HL-60/S4 treated with phorbol 12-myristate 13-acetate at 8.2 ng/mL for 4 days and 3 days (cell line): ENCODE data around the gene DNAH7.

Source experiments
- in situ Hi-C: fragments of 300-500 bp; cut with MboI; formaldehyde crosslinking; loops from 2 replicates; pipeline ENCODE4 v1.15.0; 2022; ENCODE audit warnings: low sequenced_read_pairs

The DNAH7 gene

DNA sequence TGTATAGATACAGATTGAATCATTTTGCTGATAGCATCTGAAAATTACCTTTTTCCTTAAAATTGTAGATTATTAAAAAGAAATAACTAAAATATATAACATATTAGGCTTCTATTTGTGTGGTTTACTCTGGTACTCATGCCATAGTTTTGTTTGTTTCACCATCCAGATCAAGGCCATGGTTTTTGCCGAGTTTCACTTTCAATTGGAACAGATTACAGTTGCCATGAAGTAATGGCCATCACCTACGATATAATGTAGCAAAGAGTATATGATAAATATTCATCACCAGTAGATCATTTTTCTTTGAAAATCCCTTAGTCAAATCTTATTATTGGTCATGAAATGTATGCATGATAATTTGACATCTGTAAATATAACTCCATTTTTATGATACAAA lies 11.9 kb upstream of the DNAH7 start:
- in situ Hi-C loops = no loop called here

DNA sequence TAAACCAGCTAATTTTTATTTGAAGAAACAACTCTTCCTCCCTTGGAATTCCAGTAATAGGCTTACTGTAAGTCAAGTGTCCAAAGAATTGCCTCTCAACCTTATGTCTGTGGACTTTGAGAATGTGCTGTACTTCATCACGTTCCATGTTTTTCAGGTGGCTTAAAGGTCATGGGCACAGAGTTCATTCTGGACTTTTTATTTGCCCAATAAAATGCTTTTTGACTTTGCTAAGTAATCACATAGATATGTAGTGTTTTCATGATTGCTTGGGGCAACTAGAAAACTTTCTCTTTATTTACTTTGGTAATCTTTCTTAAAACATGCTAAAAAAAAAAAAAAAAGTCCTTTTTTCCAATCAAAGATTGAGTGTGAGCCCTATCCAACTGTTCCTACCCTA lies 10.4 kb upstream of the DNAH7 start:
- in situ Hi-C loops = no loop called here

DNA sequence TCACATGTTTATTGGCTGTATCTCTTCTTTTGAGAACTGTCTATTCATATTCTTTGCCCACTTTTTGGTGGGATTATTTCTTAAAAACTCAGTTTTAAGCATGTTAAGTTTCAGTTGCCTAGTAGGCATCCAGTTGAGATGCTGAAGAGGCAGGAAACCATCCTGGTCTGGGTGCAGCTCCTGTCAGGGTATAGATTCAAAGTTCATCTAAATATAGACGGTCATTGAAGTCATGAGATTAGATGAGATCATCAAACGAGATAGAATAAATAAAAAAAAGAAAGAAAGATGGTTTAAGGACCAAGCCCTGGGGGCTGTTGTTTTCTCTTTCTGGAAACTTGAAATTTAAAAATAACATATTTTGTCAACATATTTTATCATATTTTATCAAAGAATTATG lies 9.2 kb upstream of the DNAH7 start:
- in situ Hi-C loops = no loop called here

DNA sequence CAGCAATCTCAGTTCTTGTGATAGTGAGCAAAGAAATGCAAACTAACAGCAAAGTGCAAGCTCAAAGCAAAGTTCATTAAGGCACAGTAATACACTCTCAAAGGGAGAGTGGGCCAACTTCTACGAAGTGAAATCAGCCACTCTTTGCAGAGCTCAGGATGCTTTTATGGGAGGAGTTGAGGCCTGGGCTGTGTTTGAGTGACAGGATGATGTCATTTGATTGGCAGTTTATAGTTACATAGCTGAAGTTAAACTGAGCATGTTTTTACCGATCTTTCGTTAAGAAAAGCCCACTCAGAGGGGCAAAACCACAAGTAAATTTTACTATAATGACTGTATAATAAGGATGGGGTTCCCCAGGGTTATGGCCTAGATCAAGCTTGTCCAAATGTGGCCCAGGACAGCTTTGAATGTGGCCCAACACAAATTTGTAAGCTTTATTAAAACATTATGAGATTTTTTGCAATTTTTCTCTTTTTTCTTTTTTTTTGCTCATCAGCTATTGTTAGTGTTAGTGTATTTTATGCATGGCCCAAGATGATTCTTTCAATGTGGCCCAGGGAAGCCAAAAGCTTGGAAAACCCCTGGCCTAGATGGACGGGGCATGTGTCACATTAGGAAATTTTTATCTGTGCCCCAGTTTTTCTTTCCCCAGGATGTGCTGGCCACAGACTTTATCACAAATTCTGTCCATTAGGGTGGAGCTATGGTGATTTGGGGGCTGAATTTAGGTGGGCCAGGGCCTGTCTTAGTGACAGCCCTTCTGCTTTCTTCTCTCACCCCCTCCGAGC lies 8.3 kb upstream of the DNAH7 start:
- in situ Hi-C loops = no loop called here

DNA sequence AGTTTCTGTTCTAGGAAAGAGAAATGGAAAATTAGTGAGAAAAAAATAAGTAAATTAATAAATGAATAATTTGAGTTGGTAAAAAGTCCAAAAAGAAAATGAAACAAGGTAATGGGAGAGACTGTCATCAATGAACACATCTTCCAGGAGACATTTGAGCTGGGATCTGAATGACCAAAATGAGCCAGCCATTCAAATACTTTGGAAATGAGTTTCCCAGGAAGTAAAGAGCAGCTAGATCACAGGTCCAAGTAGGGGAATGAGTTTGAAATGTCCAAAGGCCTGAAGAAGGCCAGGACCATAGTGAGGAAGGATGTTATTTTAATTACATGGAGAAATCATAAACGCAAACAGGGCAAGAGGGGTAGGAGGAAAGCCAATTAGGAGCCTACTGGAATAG lies 6.6 kb upstream of the DNAH7 start:
- in situ Hi-C loops = no loop called here

DNA sequence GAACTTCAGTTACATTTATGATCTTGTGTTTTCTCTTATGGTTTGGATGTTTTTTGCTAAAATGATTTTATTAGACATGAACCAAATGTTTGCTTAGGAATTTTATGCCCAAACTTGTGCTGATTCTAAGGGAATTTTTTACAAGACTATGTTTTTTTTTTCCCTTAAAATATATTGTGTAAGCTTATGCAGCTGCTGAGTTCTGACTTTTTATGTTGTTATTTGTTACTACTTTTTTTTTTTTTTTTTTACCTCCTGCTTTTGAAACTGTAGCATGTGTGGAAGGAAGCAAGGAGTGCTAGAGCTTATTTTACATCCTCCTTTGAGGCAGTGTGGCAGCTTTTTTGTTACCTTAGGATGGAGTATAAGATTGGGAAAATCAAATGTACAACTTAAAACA lies 6.0 kb upstream of the DNAH7 start:
- in situ Hi-C loops = no loop called here

DNA sequence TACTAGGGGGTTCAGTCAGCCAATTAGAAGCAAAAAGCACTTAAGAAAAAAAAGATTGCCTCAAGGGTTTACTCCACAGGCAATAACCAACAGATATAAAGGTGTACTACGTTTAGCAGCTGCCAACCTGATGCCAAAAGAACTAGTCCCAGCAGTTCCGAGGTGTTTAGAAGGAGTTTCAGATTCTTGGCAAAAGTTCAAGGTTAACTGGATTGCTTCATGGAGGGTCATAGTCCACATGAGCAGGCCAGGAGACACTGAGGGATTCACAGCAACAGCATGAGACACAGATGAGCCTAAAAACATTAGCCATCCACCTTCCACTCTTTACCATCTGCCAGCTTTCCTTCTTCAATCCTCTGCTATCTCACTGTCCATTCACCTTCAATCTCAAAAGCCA lies 4.9 kb upstream of the DNAH7 start:
- in situ Hi-C loops = no loop called here

DNA sequence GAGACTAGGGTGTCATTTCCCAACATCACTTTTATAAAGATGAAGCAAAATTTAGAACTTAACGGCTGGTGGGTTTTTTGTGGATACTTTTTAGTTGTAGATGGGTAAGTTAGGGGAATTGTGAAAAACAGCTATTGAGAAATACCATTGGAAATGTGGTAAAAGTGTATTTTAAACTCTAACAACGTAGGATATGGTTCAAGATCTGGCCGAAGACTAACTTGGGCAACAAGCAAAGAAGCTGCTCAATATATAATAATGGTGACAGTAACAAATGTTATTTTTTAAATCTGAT lies 1.6 kb downstream of the DNAH7 start:
- in situ Hi-C loops = no loop called here

DNA sequence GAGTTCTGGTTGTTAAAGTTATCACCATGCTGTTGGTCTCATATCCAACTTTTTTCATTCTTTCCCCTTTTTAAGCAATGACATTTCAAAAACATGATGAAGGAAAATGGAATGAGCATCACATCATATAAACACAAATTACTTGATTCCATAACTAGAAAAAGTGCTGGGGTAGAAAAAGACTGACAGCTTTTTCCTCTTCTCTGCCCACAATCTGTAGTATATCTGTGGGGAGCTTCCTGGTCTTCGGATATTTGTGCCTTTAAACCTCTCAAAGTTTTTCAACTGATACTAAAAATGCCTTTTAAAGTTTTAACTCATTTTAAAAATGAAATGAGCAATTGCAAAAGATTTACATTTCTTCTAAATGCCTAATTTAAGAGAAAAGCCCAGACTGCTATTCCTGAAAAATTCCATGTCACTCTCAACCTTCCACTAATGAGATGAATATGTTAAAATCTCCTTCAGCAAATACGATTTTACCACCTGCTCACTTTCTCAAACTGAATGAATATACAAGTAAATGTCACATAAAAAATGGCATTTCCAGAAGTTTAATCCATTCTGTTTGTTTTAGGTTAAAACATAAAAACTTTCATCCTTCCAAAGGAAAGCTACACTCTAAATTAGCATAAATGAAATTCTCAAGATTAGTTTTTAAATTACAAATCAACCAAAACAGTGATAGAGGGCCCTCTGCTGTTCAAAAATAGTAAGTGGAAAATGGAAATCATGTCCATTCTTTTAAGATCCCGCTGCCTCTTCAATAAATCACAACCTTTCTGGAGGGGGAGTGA lies 2.1 kb downstream of the DNAH7 start:
- in situ Hi-C loops = no loop called here

DNA sequence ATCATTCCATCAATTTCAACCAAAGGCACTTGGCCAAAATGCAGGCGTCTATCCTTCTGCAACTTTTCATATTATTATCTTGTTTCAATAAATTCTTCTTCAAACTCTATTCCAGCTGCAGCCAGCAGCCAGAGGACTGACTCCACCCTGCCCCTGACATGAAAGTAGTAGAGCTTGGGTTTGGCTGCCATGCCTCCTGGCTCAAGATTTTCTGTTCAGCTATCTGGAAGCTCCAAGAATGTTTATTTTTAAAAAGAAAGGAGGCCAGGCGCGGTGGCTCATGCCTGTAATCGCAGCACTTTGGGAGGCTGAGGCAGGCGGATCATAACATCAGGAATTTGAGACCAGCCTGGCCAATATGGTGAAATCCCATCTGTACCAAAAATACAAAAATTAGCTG lies 4.9 kb downstream of the DNAH7 start:
- in situ Hi-C loops = no loop called here

DNA sequence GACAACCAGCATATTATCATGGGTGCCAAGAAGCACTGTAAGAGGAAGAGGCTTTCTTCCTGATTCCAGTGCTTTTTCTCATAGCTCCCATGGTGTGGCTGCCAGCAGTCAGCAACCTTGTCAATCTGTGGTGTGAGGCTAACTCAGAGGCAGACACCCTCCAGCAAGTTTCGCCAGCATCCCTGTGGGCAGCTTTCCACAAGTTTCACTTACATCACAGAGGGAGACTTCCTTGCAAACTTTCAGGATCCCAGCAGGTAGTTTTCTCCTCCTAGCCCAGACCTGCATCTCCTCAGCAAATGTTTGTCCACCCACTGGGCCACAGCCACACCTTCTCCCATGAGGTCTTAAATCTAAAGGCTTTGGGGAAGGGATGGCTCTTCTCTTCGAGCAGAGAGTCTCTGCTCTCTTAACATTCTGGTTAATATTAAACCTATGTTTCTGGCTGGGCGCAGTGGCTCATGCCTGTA lies 9.1 kb downstream of the DNAH7 start:
- in situ Hi-C loops = no loop called here

DNA sequence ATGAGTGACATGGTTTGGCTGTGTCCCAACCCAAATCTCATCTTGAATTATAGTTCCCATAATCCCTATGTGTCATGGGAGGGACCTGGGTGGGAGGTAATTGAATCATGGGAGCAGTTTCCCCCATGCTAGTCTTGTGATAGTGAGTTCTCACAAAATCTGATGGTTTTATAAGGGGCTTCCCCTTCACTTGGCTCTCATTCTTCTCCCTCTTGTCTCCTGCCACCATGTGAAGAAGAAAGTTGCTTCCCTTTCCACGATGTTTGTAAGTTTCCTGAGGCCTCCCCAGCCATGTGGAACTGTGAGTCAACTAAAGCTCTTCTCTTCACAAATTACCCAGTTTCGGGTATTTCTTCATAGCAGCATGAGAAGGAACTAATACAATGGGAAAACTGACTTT lies 14.0 kb downstream of the DNAH7 start:
- in situ Hi-C loops = no loop called here

DNA sequence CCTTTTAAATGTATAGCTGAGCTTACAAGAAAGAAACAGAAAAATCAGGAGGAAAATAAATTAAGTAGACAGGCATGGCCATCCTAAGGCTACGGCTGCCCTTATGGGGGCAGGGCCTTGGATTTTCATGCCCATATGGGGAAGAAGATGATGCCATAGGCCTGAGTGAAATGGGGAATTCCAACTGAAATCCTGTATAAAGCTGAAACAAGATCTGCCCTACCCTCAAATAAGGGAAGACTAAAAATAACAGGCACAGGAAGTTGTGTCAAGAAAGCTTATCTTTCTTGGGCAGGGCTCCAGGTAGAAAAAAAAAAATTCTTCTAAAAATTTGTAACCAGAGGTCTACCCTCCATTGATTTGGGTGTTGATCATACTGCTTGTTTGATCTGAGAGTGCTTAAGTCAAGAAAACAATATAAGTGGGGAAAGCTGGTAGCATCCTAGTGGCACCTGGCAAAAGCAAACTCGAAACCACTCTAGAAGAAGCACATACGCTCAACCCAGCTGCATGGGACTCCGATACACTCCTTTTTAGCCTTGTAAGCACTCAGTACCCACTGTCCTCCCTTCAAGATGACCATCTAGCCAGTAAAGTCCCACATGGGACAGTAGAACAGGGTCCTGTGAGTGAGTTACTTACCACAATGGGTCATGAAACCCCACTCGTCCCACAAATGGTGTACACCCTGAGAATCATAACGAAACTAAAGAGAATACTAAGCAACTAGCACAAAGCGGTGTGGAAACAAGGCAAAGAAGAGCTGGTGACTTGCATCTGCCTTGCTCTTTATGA lies 22.3 kb downstream of the DNAH7 start:
- in situ Hi-C loops = no loop called here

DNA sequence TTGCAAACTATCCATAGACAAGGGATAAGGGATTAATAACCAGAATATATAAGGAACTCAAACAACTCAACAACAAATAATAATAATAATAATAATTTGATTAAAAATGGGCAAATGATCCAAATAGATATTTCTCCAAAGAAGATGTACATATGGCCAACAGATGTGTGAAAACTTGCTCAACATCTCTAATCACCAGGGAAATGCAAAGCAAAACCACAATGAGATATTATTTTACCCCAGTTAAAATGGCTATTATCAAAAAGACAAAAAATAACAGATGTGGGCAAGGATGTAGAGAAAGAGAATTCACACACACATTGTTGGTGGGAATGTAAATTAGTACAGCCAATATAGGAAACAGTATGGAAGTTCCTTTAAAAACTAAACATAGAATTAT lies 26.9 kb downstream of the DNAH7 start:
- in situ Hi-C loops = no loop called here

DNA sequence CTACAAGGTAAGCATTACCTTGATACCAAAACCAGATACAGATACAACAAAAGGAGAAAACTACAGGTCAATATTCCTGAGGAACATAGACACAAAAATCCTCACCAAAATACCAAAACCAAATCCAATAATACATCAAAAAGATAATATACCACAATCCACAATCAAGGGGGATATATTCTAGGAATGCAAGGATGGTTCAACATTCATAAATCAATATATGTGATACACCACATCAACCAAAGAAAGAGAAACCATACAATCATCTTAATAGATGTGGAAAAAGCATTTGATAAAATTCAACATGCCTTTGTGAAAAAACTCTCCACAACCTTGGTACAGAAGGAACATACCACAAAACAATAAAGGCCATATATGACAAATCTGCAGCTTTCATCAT lies 28.4 kb downstream of the DNAH7 start:
- in situ Hi-C loops = no loop called here

DNA sequence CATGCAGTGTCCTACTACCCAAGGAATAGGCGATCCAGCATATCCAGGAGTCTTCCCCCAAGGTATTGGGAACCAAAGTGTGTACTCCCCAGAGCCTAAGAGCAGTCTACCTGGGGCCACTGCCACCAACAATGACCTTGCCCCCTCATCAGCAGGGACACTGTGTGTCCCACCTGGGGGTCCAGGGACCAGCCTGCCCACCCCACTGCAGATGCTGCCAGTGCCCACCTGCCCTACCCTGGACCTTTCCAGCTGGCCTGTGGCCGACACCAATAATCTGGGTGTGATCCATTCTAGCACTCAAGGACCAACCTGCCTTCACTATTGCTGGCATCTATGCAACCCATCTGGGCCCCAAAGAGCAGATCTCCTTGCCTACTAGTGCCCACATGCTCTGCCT lies 32.2 kb downstream of the DNAH7 start:
- in situ Hi-C loops = no loop called here

DNA sequence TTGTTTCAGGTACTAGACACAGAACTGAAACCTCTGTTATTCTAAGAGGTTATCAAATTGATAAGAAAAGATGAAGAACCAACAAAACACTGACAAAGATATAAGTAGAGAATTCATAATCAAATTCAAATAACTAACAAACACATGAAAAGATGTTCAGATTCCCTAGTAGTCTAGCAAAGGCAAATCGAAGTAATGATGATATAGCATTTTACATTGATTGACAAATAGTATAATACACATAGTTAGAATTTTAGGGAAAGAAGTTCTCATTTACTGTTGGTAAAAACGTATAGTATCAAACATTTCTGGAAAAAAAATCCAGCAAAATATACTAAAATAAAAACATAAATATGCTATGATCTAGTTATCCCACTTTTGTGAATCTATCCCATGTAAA lies 50.6 kb downstream of the DNAH7 start:
- in situ Hi-C loops = no loop called here

DNA sequence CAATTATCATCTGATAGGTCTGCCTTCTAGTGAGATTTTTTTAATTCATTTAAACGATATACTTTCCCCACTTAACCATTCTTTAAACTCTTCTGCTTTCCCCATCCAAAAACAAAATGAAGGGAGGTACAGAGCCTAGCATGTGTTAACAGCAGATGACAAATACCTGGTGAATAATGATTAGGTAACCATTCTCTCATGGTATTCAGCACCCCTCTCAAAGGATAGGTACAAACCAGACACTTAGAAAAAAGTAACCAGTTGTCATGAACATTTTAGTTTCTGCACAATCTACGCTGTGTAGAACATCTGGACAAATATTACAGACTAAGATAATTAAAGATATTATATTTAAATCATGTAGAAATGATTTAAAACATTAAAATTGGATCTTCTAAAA lies 56.3 kb downstream of the DNAH7 start:
- in situ Hi-C loops = no loop called here

DNA sequence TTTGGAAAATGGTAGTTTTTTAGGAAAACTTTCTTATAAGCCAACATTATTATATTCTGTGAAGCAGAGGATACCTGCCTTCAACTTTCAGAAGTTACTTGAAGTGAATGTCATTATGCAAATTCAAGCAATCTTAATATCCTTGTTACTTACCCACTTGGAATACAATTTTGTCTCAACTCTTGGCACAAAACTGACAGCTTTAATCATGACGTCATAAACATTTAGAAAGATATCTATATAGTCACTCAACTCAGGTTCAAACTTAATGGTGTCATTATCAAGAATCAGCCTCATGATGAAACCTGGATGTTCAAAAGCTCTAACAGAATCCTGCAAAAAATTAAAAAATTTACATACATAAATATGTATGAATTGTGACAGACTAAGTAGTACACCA lies 68.1 kb downstream of the DNAH7 start:
- in situ Hi-C loops = no loop called here

DNA sequence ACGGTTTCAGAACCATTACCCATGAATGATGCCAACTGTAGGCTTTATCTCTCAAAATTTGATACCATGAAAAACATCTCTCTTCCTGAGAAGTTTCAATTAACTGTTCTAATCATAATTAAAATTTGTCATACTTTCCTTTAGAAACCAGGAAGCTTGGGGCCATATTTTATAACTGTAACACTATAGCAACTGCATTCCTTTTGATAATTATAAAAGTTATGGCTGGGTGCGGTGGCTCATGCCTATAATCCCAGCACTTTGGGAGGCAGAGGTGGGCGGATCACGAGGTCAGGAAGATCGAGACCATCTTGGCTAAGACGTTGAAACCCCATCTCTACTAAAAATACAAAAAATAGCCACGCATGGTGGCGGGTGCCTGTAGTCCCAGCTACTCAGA lies 70.6 kb downstream of the DNAH7 start:
- in situ Hi-C loops = no loop called here

DNA sequence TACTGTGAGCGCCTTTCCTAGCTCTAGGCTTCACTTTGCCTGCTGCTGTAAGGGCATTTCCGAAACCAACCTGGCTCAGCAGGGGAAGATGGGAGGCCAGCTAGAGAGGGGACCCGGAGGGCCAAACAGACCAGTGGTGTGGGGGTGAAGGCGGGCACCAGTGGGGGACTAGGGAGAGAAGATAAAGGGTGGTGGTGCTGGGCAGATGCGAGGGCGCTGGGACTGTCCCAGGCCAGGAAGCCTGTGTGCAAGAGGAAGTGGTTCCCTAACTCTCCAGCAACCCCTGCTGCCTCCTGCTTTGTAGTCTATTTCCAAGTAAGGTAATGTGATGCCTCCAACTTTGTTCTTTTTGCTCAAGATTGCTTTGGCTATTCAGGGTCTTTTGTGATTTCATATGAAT lies 73.1 kb downstream of the DNAH7 start:
- in situ Hi-C loops = no loop called here

DNA sequence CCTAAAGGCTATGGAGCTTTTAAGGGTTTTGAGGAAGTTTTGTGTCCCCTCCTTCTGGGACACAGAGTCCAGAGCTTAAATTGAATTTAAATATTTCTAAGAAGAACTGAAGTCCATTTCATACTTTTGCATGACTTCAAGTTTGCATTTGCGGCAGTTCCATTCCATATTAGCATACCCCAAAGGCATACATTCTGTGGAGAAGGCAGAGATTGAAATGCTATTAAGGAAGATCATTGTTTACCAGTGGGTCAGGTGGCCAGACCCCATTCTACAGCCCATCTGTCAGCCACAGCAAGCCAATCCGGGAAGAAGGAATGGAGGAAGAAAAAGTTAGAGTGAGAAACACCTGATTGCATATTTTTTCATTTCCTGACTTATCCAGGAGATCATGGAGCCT lies 75.0 kb downstream of the DNAH7 start:
- in situ Hi-C loops = no loop called here
